Measurements from ENCODE around the gene MRPL9. TPM values are rescaled to one million over a fixed set of nuclear protein-coding genes. Genes with fewer than 3 reads are reported as not detected.

MRPL9 gene
- total RNA-seq, 1 experiment from 2014 or later, result 83.4 TPM

DNA sequence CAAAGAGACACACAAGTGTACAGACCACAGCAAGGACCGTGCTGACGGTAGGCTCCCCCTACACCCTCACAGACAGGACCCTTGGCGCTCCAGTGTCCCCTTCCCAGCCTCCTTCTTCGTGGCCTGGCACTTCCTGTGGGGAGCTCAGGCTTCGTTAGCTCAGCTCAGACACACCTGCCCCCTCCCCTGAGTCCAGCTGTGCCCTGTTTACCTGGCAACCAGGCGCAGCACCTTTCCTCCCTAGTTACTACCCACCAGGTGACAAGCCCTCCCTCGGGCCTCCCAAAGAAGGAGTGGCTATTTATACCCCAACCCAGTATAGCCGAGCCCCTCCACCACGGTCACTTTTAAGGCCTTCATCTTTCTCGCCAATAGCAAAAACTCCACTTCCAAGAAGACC is 51.3 kb downstream of the MRPL9 start:
- no peak for DNase-seq (ENCODE audit: low read depth)

DNA sequence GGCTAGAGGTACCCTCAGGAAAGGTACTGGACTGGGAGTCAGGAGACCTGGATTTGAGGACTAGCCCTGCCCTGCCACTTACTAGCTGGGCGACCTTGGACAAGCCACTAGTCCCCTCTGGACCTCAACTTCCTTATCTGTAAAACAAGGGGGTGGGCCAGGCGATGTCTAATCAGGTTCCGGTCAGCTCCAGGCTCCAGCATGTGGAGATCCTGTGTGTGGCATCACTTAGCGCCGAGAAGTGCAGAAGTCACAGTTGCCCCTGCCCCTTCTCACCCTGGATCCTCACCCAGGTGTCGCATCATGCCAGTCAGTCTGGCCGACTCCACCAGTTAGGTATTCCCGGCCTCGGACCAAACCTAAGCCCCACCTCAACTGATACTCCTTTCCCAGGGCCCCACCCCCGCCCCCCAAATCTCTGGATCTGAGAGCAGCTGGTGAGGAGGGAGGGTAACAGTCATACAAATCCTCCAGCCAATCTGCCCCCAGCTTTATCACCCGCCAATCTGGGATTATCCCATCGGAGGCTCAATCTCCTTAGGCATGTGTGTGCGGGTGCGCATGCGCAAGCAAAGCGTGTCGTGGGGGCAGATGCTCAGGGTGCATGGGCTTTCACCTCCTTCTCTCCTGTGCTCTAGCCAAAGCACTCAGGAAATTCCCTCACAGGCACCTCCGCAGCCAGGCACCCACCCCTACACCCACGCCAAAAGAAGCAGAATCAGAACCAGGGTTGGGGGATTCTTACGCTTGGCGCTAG is 52.1 kb downstream of the MRPL9 start:
- DNase-seq (ENCODE audit: low read depth), result no peak

DNA sequence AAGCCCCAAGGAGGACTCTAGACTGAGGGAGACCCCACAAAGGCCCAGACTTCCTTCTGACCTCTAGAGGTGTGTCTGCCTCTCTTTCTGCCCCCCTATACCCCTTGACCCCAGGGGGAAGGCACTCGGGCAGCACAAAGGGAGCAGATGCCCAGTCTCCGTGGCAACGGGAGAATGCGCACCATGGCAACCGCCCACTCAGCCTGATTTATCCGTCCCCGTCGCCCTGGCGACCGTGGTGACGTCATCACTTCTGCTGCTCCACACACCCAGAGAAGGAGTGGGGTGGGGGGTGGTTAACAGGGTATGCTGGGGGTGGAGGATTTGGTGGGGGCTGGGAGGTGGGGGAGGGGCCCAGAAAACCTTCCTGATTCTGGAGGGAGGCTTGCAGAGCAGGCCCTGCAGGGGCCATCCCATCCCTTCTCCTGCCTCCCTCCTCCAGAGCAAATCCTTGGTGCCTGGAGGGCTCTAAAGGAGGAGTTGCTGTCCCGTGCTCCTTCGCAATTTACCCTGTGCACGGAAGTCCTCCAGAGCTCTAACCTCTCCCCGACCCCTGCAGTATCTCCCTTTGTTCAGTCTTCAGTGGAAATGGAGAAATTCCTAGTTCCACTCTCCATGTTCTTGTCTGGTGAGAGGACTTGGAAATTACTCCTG is 53.0 kb downstream of the MRPL9 start:
- peak; percentile 54 for DNase-seq (ENCODE audit: low read depth)

Other genes starting within 250 kb of the MRPL9 start
- gene TUFT1, start 223.2 kb downstream of the MRPL9 start, total RNA-seq (2014; rRNA removed), result 7.8 and 7.9 TPM in 2 replicates
- 19.8 and 22.6 TPM in 2 replicates for gene SNX27, start 151.4 kb downstream of the MRPL9 start, total RNA-seq (2014; rRNA removed)
- gene CELF3, start 46.7 kb downstream of the MRPL9 start, total RNA-seq (2014; rRNA removed), result not detected in 2 replicates
- gene RIIAD1, start 42.0 kb downstream of the MRPL9 start, total RNA-seq (2014; rRNA removed), result not detected in 2 replicates
- 1.0 and 1.9 TPM in 2 replicates for gene TDRKH, start 27.0 kb upstream of the MRPL9 start, total RNA-seq (2014; rRNA removed)
- not detected in 2 replicates for gene LINGO4, start 41.9 kb upstream of the MRPL9 start, total RNA-seq (2014; rRNA removed)
- not detected in 2 replicates for gene RORC, start 68.3 kb upstream of the MRPL9 start, total RNA-seq (2014; rRNA removed)
- not detected in 2 replicates for gene C2CD4D, start 76.3 kb upstream of the MRPL9 start, total RNA-seq (2014; rRNA removed)
- gene THEM5, start 90.2 kb upstream of the MRPL9 start, total RNA-seq (2014; rRNA removed), result not detected in 2 replicates
- gene THEM4, start 146.0 kb upstream of the MRPL9 start, total RNA-seq (2014; rRNA removed), result 20.3 and 22.8 TPM in 2 replicates
- 81.9 and 115 TPM in 2 replicates for gene S100A10, start 230.4 kb upstream of the MRPL9 start, total RNA-seq (2014; rRNA removed)